ENCODE results near the gene RPS6KC1. TPM values are rescaled to one million over a fixed set of nuclear protein-coding genes. Genes with fewer than 3 reads are reported as not detected.

The RPS6KC1 gene
- total and polyA plus RNA-seq, 9 of the 15 experiments (the other 6 are each of a cell fraction or from before 2014, with no cell fraction given) = 4.3 to 34.6 (median 20.9) TPM

GRCh38 chr1:213260311-213261075 is 209.5 kb downstream of the RPS6KC1 start (continued):
- TF ChIP-seq, protein P1, sequence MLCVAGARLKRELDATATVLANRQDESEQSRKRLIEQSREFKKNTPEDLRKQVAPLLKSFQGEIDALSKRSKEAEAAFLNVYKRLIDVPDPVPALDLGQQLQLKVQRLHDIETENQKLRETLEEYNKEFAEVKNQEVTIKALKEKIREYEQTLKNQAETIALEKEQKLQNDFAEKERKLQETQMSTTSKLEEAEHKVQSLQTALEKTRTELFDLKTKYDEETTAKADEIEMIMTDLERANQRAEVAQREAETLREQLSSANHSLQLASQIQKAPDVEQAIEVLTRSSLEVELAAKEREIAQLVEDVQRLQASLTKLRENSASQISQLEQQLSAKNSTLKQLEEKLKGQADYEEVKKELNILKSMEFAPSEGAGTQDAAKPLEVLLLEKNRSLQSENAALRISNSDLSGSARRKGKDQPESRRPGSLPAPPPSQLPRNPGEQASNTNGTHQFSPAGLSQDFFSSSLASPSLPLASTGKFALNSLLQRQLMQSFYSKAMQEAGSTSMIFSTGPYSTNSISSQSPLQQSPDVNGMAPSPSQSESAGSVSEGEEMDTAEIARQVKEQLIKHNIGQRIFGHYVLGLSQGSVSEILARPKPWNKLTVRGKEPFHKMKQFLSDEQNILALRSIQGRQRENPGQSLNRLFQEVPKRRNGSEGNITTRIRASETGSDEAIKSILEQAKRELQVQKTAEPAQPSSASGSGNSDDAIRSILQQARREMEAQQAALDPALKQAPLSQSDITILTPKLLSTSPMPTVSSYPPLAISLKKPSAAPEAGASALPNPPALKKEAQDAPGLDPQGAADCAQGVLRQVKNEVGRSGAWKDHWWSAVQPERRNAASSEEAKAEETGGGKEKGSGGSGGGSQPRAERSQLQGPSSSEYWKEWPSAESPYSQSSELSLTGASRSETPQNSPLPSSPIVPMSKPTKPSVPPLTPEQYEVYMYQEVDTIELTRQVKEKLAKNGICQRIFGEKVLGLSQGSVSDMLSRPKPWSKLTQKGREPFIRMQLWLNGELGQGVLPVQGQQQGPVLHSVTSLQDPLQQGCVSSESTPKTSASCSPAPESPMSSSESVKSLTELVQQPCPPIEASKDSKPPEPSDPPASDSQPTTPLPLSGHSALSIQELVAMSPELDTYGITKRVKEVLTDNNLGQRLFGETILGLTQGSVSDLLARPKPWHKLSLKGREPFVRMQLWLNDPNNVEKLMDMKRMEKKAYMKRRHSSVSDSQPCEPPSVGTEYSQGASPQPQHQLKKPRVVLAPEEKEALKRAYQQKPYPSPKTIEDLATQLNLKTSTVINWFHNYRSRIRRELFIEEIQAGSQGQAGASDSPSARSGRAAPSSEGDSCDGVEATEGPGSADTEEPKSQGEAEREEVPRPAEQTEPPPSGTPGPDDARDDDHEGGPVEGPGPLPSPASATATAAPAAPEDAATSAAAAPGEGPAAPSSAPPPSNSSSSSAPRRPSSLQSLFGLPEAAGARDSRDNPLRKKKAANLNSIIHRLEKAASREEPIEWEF (CRISPR knock-in tag; IDR thresholded peaks at IDR 0.05) = no peak
- TF ChIP-seq RNF2 (IDR thresholded peaks at IDR 0.05) (no peak), ZNF175 (CRISPR knock-in tag; IDR thresholded peaks at IDR 0.05; ENCODE audit: low read depth) (no peak), RBM34 (IDR thresholded peaks at IDR 0.05; ENCODE audit: borderline replicate concordance, insufficient read depth, low read length) (no peak), TBL1XR1 (IDR thresholded peaks at IDR 0.05; ENCODE audit: low read length in 2 of 2) (peak in 1 of 2 experiments; percentile 43; a peak in 1 of 4 replicates), CAMTA2 (CRISPR knock-in tag; conservative IDR thresholded peaks at IDR 0.05) (no peak), CBFA2T3 (IDR thresholded peaks at IDR 0.05) (peak; percentile 82), ZNF668 (CRISPR knock-in tag; IDR thresholded peaks at IDR 0.05) (no peak), SMAD2 (IDR thresholded peaks at IDR 0.05; ENCODE audit: low read depth, low read length) (no peak), ZKSCAN3 (CRISPR knock-in tag; IDR thresholded peaks at IDR 0.05) (no peak), KDM1A (IDR thresholded peaks at IDR 0.05) (no peak), TCF3 (CRISPR knock-in tag; IDR thresholded peaks at IDR 0.05) (peak; percentile 71), NFXL1 (CRISPR knock-in tag; IDR thresholded peaks at IDR 0.05) (no peak), STAT5B (CRISPR knock-in tag; IDR thresholded peaks at IDR 0.05) (no peak), ZSCAN32 (CRISPR knock-in tag; IDR thresholded peaks at IDR 0.05) (no peak), MEIS2 (IDR thresholded peaks at IDR 0.05; ENCODE audit: partially characterized antibody) (peak; percentile 49), RB1 (IDR thresholded peaks at IDR 0.05; ENCODE audit: low read depth) (no peak), ZNF140 (CRISPR knock-in tag; IDR thresholded peaks at IDR 0.05) (no peak), NCOA4 (IDR thresholded peaks at IDR 0.05; ENCODE audit: partially characterized antibody) (no peak), FOS (IDR thresholded peaks at IDR 0.05; ENCODE audit: extremely low read depth, insufficient read length) (no peak)
- TF ChIP-seq, protein P2, sequence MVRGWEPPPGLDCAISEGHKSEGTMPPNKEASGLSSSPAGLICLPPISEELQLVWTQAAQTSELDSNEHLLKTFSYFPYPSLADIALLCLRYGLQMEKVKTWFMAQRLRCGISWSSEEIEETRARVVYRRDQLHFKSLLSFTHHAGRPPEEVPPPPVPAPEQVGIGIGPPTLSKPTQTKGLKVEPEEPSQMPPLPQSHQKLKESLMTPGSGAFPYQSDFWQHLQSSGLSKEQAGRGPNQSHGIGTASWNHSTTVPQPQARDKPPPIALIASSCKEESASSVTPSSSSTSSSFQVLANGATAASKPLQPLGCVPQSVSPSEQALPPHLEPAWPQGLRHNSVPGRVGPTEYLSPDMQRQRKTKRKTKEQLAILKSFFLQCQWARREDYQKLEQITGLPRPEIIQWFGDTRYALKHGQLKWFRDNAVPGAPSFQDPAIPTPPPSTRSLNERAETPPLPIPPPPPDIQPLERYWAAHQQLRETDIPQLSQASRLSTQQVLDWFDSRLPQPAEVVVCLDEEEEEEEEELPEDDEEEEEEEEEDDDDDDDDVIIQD (CRISPR knock-in tag; IDR thresholded peaks at IDR 0.05) = no peak
- TF ChIP-seq, protein P3, sequence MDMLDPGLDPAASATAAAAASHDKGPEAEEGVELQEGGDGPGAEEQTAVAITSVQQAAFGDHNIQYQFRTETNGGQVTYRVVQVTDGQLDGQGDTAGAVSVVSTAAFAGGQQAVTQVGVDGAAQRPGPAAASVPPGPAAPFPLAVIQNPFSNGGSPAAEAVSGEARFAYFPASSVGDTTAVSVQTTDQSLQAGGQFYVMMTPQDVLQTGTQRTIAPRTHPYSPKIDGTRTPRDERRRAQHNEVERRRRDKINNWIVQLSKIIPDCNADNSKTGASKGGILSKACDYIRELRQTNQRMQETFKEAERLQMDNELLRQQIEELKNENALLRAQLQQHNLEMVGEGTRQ (CRISPR knock-in tag; IDR thresholded peaks at IDR 0.05) = no peak

Data from K562 (cell line).